SK-N-SH treated with all-trans-retinoic acid at 6 μM for 48 hours (cell line): ENCODE measurements around the gene NCAN.

Experiments
- ARNTL ChIP-seq: fragments of 450-650 bp; formaldehyde crosslinking; IDR thresholded peaks from 2 replicates; pipeline ENCODE4 v1.5.0; 2020; ENCODE audit warnings: low read depth, mild to moderate bottlenecking, moderate library complexity, borderline replicate concordance
- ESRRG ChIP-seq: fragments of 250-450 bp; sonication (Bioruptor Pico); IDR thresholded peaks from 2 replicates; pipeline ENCODE4 v1.6.1; 2021; ENCODE audit warnings: mild to moderate bottlenecking
- GLIS3 ChIP-seq: fragments of 250-450 bp; sonication (Bioruptor Pico); IDR thresholded peaks from 2 replicates; pipeline ENCODE4 v1.5.0; 2020; ENCODE audit warnings: mild to moderate bottlenecking, moderate library complexity
- ISL1 ChIP-seq: fragments of 250-450 bp; sonication (Bioruptor Pico); IDR thresholded peaks from 2 replicates; pipeline ENCODE4 v2.1.2; 2022; ENCODE audit warnings: mild to moderate bottlenecking, moderate library complexity
- OSR1 ChIP-seq: fragments of 250-450 bp; sonication (Bioruptor Pico); IDR thresholded peaks from 2 replicates; pipeline ENCODE4 v1.8.0; 2022; ENCODE audit warnings: moderate library complexity, mild to moderate bottlenecking, inconsistent platforms
- TCF4 ChIP-seq: fragments of 250-450 bp; sonication (Bioruptor Pico); IDR thresholded peaks from 2 replicates; pipeline ENCODE4 v1.8.0; 2021; ENCODE audit warnings: mild to moderate bottlenecking, moderate library complexity, borderline replicate concordance
- ZNF8 ChIP-seq: fragments of 450-650 bp; formaldehyde crosslinking; IDR thresholded peaks from 2 replicates; pipeline ENCODE4 v1.5.0; 2020; ENCODE audit warnings: mild to moderate bottlenecking, moderate library complexity
- TF ChIP-seq, protein P1 (sequence below): fragments of 250-450 bp; sonication (Bioruptor Pico); IDR thresholded peaks from 2 replicates; pipeline ENCODE4 v1.5.1; 2021; ENCODE audit warnings: mild to moderate bottlenecking, moderate library complexity
- TF ChIP-seq, protein P2 (sequence below): fragments of 250-450 bp; sonication (Bioruptor Pico); IDR thresholded peaks from 2 replicates; pipeline ENCODE4 v1.8.0; 2020; ENCODE audit warnings: mild to moderate bottlenecking, moderate library complexity, borderline replicate concordance
- TF ChIP-seq, protein P3 (sequence below): fragments of 250-450 bp; sonication (Bioruptor Pico); IDR thresholded peaks from 2 replicates; pipeline ENCODE4 v1.8.0; 2021; ENCODE audit warnings: low read depth, mild to moderate bottlenecking, moderate library complexity, borderline replicate concordance

DNA sequence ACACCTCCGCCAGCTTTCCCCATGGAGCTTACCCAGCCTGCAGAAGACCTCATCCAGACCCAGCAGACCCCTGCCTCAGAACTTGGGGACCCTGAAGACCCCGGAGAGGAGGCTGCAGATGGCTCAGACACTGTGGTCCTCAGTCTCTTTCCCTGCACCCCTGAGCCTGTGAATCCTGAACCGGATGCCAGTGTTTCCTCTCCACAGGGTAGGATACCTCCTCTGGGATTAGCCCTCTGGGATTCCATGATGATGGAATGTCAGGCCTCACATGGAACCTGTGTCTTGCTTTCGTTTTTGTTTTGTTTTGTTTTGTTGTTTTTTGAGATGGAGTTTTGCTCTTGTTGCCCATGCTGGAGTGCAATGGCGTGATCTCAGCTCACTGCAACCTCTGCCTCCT is 17.8 kb upstream of the NCAN start:
- TF ChIP-seq ESRRG (CRISPR knock-in tag) (no peak), ARNTL (CRISPR knock-in tag) (no peak), TCF4 (no peak), ZNF8 (CRISPR knock-in tag) (no peak), OSR1 (CRISPR knock-in tag) (no peak), ISL1 (no peak), GLIS3 (CRISPR knock-in tag) (no peak)
- TF ChIP-seq, protein P1, sequence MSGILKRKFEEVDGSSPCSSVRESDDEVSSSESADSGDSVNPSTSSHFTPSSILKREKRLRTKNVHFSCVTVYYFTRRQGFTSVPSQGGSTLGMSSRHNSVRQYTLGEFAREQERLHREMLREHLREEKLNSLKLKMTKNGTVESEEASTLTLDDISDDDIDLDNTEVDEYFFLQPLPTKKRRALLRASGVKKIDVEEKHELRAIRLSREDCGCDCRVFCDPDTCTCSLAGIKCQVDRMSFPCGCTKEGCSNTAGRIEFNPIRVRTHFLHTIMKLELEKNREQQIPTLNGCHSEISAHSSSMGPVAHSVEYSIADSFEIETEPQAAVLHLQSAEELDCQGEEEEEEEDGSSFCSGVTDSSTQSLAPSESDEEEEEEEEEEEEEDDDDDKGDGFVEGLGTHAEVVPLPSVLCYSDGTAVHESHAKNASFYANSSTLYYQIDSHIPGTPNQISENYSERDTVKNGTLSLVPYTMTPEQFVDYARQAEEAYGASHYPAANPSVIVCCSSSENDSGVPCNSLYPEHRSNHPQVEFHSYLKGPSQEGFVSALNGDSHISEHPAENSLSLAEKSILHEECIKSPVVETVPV (CRISPR knock-in tag): no peak
- TF ChIP-seq, protein P2, sequence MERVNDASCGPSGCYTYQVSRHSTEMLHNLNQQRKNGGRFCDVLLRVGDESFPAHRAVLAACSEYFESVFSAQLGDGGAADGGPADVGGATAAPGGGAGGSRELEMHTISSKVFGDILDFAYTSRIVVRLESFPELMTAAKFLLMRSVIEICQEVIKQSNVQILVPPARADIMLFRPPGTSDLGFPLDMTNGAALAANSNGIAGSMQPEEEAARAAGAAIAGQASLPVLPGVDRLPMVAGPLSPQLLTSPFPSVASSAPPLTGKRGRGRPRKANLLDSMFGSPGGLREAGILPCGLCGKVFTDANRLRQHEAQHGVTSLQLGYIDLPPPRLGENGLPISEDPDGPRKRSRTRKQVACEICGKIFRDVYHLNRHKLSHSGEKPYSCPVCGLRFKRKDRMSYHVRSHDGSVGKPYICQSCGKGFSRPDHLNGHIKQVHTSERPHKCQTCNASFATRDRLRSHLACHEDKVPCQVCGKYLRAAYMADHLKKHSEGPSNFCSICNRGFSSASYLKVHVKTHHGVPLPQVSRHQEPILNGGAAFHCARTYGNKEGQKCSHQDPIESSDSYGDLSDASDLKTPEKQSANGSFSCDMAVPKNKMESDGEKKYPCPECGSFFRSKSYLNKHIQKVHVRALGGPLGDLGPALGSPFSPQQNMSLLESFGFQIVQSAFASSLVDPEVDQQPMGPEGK (CRISPR knock-in tag): no peak
- TF ChIP-seq, protein P3, sequence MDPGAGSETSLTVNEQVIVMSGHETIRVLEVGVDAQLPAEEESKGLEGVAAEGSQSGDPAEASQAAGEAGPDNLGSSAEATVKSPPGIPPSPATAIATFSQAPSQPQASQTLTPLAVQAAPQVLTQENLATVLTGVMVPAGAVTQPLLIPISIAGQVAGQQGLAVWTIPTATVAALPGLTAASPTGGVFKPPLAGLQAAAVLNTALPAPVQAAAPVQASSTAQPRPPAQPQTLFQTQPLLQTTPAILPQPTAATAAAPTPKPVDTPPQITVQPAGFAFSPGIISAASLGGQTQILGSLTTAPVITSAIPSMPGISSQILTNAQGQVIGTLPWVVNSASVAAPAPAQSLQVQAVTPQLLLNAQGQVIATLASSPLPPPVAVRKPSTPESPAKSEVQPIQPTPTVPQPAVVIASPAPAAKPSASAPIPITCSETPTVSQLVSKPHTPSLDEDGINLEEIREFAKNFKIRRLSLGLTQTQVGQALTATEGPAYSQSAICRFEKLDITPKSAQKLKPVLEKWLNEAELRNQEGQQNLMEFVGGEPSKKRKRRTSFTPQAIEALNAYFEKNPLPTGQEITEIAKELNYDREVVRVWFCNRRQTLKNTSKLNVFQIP (CRISPR knock-in tag): no peak
